Measurements from ENCODE around the gene CDH15.

DNA sequence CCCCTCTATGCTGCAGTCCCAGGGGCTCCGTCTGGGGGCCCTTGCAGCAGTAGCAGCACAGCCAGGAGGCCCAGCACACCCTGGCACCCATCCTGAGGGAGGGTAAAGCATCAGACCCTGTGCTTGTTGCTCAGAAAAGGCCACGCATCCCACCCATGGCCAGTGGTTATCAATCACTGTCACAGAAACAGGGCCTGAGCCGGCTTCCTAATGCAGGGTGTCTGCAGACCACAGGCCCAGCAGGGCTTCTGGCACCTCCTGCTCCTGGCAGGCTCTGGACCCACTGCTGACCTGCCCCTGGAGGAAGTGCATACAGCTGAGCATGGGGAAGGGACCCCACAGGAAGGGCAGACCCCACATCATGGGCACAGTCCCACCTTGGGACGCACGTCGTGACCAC, 26.9 kb upstream of the CDH15 start:
- TF ChIP-seq POLR2AphosphoS5 (IDR thresholded peaks at IDR 0.05) (no peak), POLR2A (IDR thresholded peaks at IDR 0.05) (no peak), CTCF (IDR thresholded peaks at IDR 0.05) (no peak)
